ENCODE measurements around the gene FRYL.
"Not testable (repeated sequence)": the region's sequence is repeated elsewhere in the genome, so short reads cannot be mapped to it uniquely, and the experiment has no call there.

The FRYL gene

DNA sequence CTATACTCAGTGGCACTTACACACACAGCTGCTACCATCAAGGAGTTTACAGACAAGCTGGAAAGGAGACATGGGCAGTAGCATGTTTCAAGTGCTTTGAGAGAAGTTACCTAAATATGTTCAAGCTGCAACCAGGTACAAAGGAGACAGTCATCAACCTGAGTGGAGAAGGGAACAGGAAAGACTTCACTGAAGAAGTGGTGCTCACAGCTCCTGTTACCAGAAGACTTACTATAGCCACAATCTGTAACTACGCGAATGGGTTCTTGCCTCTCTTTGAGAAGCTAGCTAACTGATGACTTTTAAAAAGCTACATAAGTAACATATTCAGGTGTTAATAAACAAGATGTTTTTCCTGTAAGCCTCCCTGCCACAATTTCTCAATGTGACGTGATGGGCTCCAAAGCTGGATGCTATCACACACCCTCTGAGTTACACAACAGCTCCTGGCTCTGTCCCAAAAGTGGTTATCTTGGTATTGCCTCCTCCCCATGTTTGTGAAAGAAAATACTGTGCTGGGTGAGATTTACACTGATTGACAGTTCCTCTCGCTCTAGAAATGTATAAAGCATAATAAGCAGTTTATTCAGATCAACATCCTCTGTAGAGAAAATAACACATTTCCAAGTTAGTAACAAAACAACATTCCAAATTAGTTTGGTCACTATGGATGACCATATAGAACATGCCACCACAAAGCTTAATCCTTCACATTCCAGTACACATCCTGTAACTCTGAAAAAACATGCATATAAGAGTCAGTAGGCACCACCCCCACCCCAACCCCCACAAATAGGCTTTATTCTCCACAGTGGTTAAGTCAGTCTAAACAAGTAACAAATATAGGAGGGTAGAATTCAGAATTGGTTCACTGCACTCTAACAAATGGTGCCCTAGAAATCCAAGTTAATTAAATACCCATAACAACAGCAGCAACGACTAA is 81.8 kb downstream of the FRYL start:
- DNase-seq (ENCODE audit: low read depth) = no peak

- not testable (repeated sequence) for DNase-seq (ENCODE audit: low read depth)
Observed at GRCh38 chr4:48697516-48697915, 82.6 kb downstream of the FRYL start.

DNA sequence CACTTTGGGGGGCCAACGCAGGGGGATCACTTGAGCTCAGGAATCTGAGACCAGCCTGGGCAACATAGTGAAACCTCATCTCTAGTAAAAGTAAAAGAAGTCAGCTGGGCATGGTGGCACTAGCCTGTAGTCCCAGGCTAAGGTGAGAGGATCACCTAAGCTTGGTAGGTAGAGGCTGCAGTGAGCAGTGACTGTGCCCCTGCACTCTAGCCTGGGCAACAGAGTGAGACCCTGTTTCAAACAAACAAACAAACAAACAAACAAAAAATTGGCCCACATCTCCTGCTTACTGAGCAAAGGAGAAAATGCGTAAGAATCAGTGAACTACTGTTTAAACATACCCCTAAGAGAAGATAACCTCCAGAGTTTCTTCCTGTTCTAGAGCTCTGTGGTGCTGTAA is 85.3 kb downstream of the FRYL start:
- no peak for DNase-seq (ENCODE audit: low read depth)

- DNase-seq (ENCODE audit: low read depth) = no peak
Observed at GRCh38 chr4:48693856-48694574, 86.1 kb downstream of the FRYL start.

- DNase-seq (ENCODE audit: low read depth) = no peak
Observed at GRCh38 chr4:48692897-48693296, 87.2 kb downstream of the FRYL start.

GRCh38 chr4:48692044-48692443 is 88.0 kb downstream of the FRYL start:
- DNase-seq (ENCODE audit: low read depth) = no peak

DNA sequence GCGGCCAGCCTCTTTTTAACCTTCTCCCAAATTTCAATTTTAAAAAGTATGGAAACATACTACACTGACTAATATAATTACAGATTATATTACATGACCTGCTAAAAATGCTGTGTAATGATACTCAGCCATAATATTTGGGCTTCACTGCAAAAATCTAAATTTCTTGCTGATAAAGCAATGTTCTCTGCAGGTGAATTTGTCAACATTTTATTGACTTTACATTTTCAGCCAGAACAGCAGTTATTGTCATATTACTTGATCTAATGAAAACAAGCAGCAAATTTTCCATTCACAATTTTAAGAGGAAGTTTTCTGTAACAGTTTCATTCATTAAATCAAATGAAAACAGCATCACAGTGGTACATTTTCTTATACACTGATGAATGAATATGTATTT is 91.1 kb downstream of the FRYL start:
- DNase-seq (ENCODE audit: low read depth) = no peak

GRCh38 chr4:48687313-48688051 is 92.6 kb downstream of the FRYL start:
- DNase-seq (ENCODE audit: low read depth) = no peak

DNA sequence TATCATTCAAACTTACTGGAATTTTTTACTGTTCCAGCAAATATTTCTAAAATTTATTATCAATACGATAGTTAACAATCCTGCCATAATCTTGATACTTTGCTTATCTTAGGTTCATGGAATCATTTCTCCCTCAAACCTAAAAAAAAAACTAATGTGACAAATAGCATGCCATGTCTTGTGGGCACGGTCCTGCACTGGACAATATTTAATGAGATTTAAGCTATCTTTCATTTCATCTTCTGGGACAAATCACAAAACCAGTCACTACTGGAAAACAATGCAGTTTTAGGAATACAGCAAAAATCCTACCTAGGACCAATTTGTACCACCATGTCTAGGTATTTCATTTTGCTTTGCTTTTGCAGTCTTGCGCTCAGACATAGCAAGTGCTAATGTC is 93.7 kb downstream of the FRYL start:
- DNase-seq (ENCODE audit: low read depth) = no peak

GRCh38 chr4:48683784-48684666 is 96.1 kb downstream of the FRYL start:
- DNase-seq (ENCODE audit: low read depth) = no peak

DNA sequence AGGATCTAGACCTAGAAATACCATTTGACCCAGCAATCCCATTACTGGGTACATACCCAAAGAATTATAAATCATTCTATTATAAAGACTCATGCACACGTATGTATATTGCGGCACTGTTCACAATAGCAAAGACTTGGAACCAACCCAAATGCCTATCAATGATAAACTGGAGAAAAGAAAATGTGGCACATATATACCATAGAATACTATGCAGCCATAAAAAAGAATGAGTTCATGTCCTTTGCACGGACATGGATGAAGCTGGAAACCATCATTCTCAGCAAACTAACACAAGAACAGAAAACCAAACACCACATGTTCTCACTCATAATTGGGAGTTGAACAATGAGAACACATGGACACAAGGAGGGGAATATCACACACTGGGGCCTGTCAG is 97.2 kb downstream of the FRYL start:
- not testable (repeated sequence) for DNase-seq (ENCODE audit: low read depth)

DNA sequence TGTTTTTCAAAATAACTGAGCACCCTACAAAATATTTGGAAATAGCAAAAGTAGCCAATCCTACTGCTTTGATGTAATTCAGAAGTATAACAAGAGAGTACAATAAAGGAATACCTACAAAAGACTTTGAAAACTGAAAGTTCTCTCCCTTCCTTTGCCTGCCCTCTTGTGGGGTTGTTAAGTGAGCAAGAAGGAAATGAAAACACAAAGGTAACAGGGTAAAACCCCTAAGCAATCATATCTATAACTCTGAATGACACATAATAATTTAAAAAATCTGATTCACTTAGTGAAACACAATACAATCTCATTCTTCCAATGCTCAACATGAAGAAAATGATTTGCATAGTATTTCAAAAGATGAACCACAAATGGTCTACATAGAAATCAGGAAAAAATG is 98.2 kb downstream of the FRYL start:
- DNase-seq (ENCODE audit: low read depth) = no peak

DNA sequence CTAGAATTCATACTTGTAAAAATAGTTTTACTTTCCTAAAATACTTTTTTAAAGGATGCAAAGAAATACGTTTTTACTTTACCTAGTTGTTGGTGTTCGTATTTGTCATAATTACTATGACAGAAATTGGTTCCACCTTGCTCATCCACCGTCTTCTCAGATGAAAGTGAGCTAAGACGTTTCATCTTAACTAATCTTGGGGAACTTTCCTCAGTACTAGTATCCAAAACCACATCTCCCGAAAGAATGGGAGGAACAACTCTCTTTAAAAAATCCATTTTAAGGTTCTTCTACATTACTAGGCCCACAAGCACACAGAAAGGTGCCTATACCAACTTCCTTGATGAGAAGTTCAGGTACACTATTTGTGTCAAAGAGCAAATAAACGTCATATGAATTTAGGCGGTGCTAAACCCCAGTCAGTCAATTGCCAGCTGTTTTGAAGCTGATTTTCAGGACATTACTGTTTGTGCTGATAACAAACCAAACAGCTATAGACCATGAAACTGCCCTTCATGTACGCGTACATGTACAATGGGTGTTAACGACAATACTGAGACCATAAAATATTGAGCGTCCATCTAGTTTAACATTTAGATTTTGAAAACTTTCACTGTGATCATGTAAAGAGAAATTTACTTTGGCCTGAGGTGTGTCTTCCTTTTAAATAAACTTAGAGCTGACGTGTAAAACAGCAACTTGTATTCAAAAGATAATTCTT is 99.1 kb downstream of the FRYL start:
- DNase-seq (ENCODE audit: low read depth) = no peak

- DNase-seq (ENCODE audit: low read depth) = no peak
Observed at GRCh38 chr4:48673537-48673936, 106.5 kb downstream of the FRYL start.

- DNase-seq (ENCODE audit: low read depth) = no peak
Observed at GRCh38 chr4:48670587-48670986, 109.5 kb downstream of the FRYL start.

- no peak for DNase-seq (ENCODE audit: low read depth)
Observed at GRCh38 chr4:48669086-48669485, 111.0 kb downstream of the FRYL start.

GRCh38 chr4:48668254-48669017 is 111.6 kb downstream of the FRYL start:
- DNase-seq (ENCODE audit: low read depth) = no peak

GRCh38 chr4:48667148-48667547 is 112.9 kb downstream of the FRYL start:
- DNase-seq (ENCODE audit: low read depth) = no peak

DNA sequence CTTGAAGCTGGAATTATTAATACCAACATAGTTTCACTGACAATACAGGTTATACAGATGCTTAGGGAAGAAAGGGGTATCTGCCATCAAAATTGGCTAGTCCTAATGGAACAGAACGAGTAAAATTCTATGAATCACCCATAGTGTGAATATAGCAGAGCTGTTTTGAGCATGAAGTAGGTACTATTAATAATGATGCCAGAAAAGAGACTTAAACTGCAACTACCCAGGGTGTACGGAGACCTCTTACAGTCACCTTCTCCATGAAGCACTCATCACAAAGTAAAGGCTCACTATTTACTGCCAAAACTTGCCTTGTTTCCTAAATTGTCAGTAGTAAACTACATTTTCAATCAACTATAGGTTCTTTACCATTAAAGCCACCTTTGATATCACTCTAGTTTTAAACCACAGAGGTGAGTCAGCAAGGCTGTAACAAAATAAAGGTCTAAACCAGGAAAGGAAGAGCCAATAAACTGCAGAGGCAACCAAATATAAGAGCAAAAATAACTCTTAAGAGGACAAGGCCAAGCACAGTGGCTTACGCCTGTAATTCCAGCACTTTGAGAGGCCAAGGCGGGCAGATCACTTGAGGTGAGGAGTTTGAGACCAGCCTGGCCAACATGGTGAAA is 114.4 kb downstream of the FRYL start:
- DNase-seq (ENCODE audit: low read depth) = no peak

DNA sequence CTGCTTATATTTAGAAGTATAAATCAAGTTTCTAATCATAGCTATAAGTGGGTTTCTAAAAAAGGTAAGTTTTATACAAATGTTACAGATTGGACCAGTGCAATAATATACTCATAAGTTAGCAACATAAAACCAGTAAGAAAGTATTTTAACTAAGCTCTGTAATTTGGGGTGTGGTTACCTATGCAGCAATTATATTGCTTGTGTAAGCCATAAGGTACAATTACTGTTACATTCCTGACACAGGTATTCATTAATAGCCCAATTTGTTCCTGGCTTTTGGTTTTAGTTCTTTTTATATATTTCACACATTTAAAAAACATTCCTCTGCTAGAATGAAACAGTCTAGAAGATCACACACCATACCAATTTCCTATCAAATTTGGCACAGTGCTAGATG is 115.1 kb downstream of the FRYL start:
- DNase-seq (ENCODE audit: low read depth) = no peak
